HEK293 (cell line): ENCODE results near the gene MAGI2.

Experiments used
- CTCF ChIA-PET: fragments of 350-600 bp; formaldehyde crosslinking; extraction: SDS; loops from one replicate; lab custom pipeline; 2021; ENCODE audit warnings: antibody characterized with exemption; lab: Yijun Ruan, JAX
- POLR2A ChIA-PET: fragments of 300-600 bp; formaldehyde crosslinking; extraction: SDS; loops from one replicate; lab custom pipeline; 2020; ENCODE audit warnings: antibody characterized with exemption, inconsistent platforms; lab: Yijun Ruan, JAX
- H3K27ac ChIP-seq: fragments of 200-500 bp; sonication (Bioruptor generic); 2 replicates; pipeline ENCODE4 v1.5.1; 2014; ENCODE audit warnings: low read depth, low read length, control low read depth, inconsistent platforms; ENCODE audit errors: extremely low read depth
- H3K36me3 ChIP-seq, 2 experiments: fragments of 200-500 bp in 1 of 2; sonication (Bioruptor generic) in 1 of 2; 1 replicate in 1 of 2; 2 replicates in 1 of 2; pipeline ENCODE4 v1.5.1; 2014 to 2017; ENCODE audit warnings: inconsistent platforms in 2 of 2, low read length in 2 of 2; ENCODE audit not compliant: control insufficient read depth in 2 of 2, insufficient read depth in 1 of 2
- H3K4me1 ChIP-seq: fragments of 200-500 bp; sonication (Bioruptor generic); 2 replicates; pipeline ENCODE4 v1.5.1; 2014; ENCODE audit warnings: mild to moderate bottlenecking, low read length, inconsistent platforms; ENCODE audit not compliant: control insufficient read depth, insufficient read depth
- H3K4me3 ChIP-seq: 2 replicates; pipeline ENCODE4 v1.5.1; 2011; ENCODE audit warnings: low read depth, mild to moderate bottlenecking, control low read depth, low read length, moderate library complexity
- H3K9me3 ChIP-seq: fragments of 200-500 bp; sonication (Bioruptor generic); 2 replicates; pipeline ENCODE4 v1.5.1; 2014; ENCODE audit warnings: low read depth, low read length, inconsistent platforms; ENCODE audit not compliant: control insufficient read depth, insufficient read depth
- IKZF3 ChIP-seq: fragments of 450-650 bp; IDR thresholded peaks from 2 replicates; pipeline ENCODE4 v1.5.0; 2018; ENCODE audit warnings: missing biosample characterization, mild to moderate bottlenecking, missing genetic modification characterization, moderate library complexity
- OSR2 ChIP-seq: fragments of 450-650 bp; formaldehyde crosslinking; IDR thresholded peaks from 2 replicates; pipeline ENCODE4 v1.5.1; 2016; ENCODE audit warnings: missing biosample characterization, missing genetic modification characterization
- PRDM1 ChIP-seq: fragments of 450-650 bp; formaldehyde crosslinking; IDR thresholded peaks from 2 replicates; pipeline ENCODE4; 2016; ENCODE audit warnings: missing biosample characterization, missing genetic modification characterization
- REST ChIP-seq: fragments of 450-650 bp; formaldehyde crosslinking; IDR thresholded peaks from 2 replicates; pipeline ENCODE4 v1.5.1; 2016; ENCODE audit warnings: missing biosample characterization, missing genetic modification characterization
- SP7 ChIP-seq: fragments of 450-650 bp; formaldehyde crosslinking; IDR thresholded peaks from 2 replicates; pipeline ENCODE4 v1.5.1; 2016; ENCODE audit warnings: missing biosample characterization, missing genetic modification characterization
- TRIM28 ChIP-seq: IDR thresholded peaks from 2 replicates; pipeline ENCODE4 v1.6.1; 2011; ENCODE audit warnings: low read length, control low read depth, borderline replicate concordance
- TSHZ1 ChIP-seq: fragments of 450-650 bp; formaldehyde crosslinking; IDR thresholded peaks from 2 replicates; pipeline ENCODE4 v1.5.1; 2016; ENCODE audit warnings: missing biosample characterization, missing genetic modification characterization, borderline replicate concordance
- WT1 ChIP-seq: fragments of 450-650 bp; formaldehyde crosslinking; IDR thresholded peaks from 2 replicates; pipeline ENCODE4 v1.5.1; 2016; ENCODE audit warnings: missing biosample characterization, missing genetic modification characterization
- ZBTB7A ChIP-seq: fragments of 450-650 bp; formaldehyde crosslinking; IDR thresholded peaks from 2 replicates; pipeline ENCODE4 v1.5.1; 2016; ENCODE audit warnings: low read depth, missing biosample characterization, missing genetic modification characterization
- ZEB2 ChIP-seq: fragments of 450-650 bp; formaldehyde crosslinking; IDR thresholded peaks from 2 replicates; pipeline ENCODE4 v1.5.1; 2016; ENCODE audit warnings: missing biosample characterization, missing genetic modification characterization
- ZNF133 ChIP-seq: fragments of 450-650 bp; formaldehyde crosslinking; IDR thresholded peaks from 2 replicates; pipeline ENCODE4 v1.5.1; 2016; ENCODE audit warnings: missing biosample characterization, missing genetic modification characterization
- ZNF18 ChIP-seq: fragments of 450-650 bp; formaldehyde crosslinking; IDR thresholded peaks from 2 replicates; pipeline ENCODE4 v1.5.1; 2016; ENCODE audit warnings: missing biosample characterization, missing genetic modification characterization
- ZNF184 ChIP-seq: fragments of 450-650 bp; IDR thresholded peaks from 2 replicates; pipeline ENCODE4 v1.5.1; 2018; ENCODE audit warnings: missing biosample characterization, mild to moderate bottlenecking, missing genetic modification characterization
- ZNF366 ChIP-seq: fragments of 450-650 bp; formaldehyde crosslinking; conservative IDR thresholded peaks from 2 replicates; pipeline ENCODE4 v1.5.1; 2016; ENCODE audit warnings: missing biosample characterization, missing genetic modification characterization
- ZNF426 ChIP-seq: fragments of 450-650 bp; formaldehyde crosslinking; IDR thresholded peaks from 2 replicates; pipeline ENCODE4 v1.5.1; 2017; ENCODE audit warnings: missing biosample characterization, missing genetic modification characterization, mild to moderate bottlenecking, inconsistent platforms, moderate library complexity
- ZNF514 ChIP-seq: fragments of 450-650 bp; formaldehyde crosslinking; IDR thresholded peaks from 2 replicates; pipeline ENCODE4 v1.5.1; 2016; ENCODE audit warnings: missing biosample characterization, missing genetic modification characterization
- ZNF623 ChIP-seq: fragments of 450-650 bp; formaldehyde crosslinking; IDR thresholded peaks from 2 replicates; pipeline ENCODE4 v1.5.1; 2016; ENCODE audit warnings: missing biosample characterization, missing genetic modification characterization
- ZNF629 ChIP-seq: fragments of 450-650 bp; formaldehyde crosslinking; IDR thresholded peaks from 2 replicates; pipeline ENCODE4 v1.5.1; 2017; ENCODE audit warnings: missing biosample characterization, missing genetic modification characterization
- ZNF639 ChIP-seq: fragments of 450-650 bp; formaldehyde crosslinking; IDR thresholded peaks from 2 replicates; pipeline ENCODE4 v1.5.1; 2016; ENCODE audit warnings: missing biosample characterization, missing genetic modification characterization
- ZNF660 ChIP-seq: fragments of 450-650 bp; IDR thresholded peaks from 2 replicates; pipeline ENCODE4 v1.5.1; 2018; ENCODE audit warnings: missing biosample characterization, mild to moderate bottlenecking, missing genetic modification characterization
- ZNF701 ChIP-seq: fragments of 450-650 bp; formaldehyde crosslinking; IDR thresholded peaks from 2 replicates; pipeline ENCODE4 v1.5.1; 2016; ENCODE audit warnings: missing biosample characterization, missing genetic modification characterization
- ZSCAN30 ChIP-seq: fragments of 450-650 bp; IDR thresholded peaks from 2 replicates; pipeline ENCODE4 v1.5.1; 2018; ENCODE audit warnings: missing biosample characterization, mild to moderate bottlenecking, missing genetic modification characterization, moderate library complexity

MAGI2 gene

GRCh38 chr7:79320741-79321473, 132.6 kb downstream of the MAGI2 start (continued):
- TF ChIP-seq REST (tag by site-specific recombination) (no peak), TRIM28 (no peak), ZNF426 (tag by site-specific recombination) (no peak)
- TF ChIP-seq, all 188 proteins: peak for 0

- CTCF ChIA-PET: interaction anchor here (0.6 to 0.7 kb wide), 2 partner anchors 81 to 170 kb away, joined by 3 read pairs; no protein-coding TSS in a partner anchor
- Histone ChIP-seq H3K9me3 (no peaks in the 10 kb centered on the region), H3K4me1 (no peaks in the 10 kb centered on the region; the same call in 1 of the 2 replicates), H3K4me3 (no peak overlapping the region), H3K36me3 (no peaks in the 10 kb centered on the region), H3K27ac (no peak overlapping the region)
- no peak for TF ChIP-seq IKZF3
- no peak for TF ChIP-seq ZNF133 (tag by site-specific recombination)
- POLR2A ChIA-PET: no interaction called here
These were observed 134.1 kb downstream of the MAGI2 start for GRCh38 chr7:79319369-79319768.

- 0 out of 2 replicates have a peak, but pooled peaks have one; percentile 31 for TF ChIP-seq IKZF3
- TF ChIP-seq ZBTB7A (tag by site-specific recombination): no peak
- TF ChIP-seq PRDM1: peak; percentile 84
- no peak for TF ChIP-seq ZNF639
- peak; percentile 49; the same call in 1 of the 2 replicates for TF ChIP-seq ZNF366 (tag by site-specific recombination)
- 0 out of 2 replicates have a peak, but pooled peaks have one; percentile 15 for TF ChIP-seq ZNF184 (tag by site-specific recombination)
- TF ChIP-seq WT1 (tag by site-specific recombination): peak; percentile 81
- TF ChIP-seq ZEB2: peak; percentile 59; the same call in 1 of the 2 replicates
- TF ChIP-seq ZNF514 (tag by site-specific recombination): no peak
- TF ChIP-seq ZNF629 (tag by site-specific recombination): 0 out of 2 replicates have a peak, but pooled peaks have one; percentile 32
- 0 out of 2 replicates have a peak, but pooled peaks have one; percentile 18 for TF ChIP-seq SP7 (tag by site-specific recombination)
- no peak for TF ChIP-seq ZNF701
- no peak for TF ChIP-seq ZNF18 (tag by site-specific recombination)
- 0 out of 2 replicates have a peak, but pooled peaks have one; percentile 24 for TF ChIP-seq TSHZ1 (tag by site-specific recombination)
- peak; percentile 75; the same call in 1 of the 2 replicates for TF ChIP-seq ZSCAN30
- TF ChIP-seq ZNF623 (tag by site-specific recombination): no peak
- peak; percentile 44; the same call in 1 of the 2 replicates for TF ChIP-seq OSR2 (tag by site-specific recombination)
- TF ChIP-seq ZNF660 (tag by site-specific recombination): peak; percentile 57; the same call in 1 of the 2 replicates
- no peak overlapping the region for H3K4me3 ChIP-seq
- no peaks in the 10 kb centered on the region for H3K9me3 ChIP-seq
- H3K4me1 ChIP-seq: no peaks in the 10 kb centered on the region; the same call in 1 of the 2 replicates
- H3K27ac ChIP-seq: no peak overlapping the region
- no peaks in the 10 kb centered on the region for H3K36me3 ChIP-seq
- POLR2A ChIA-PET: no interaction called here
- CTCF ChIA-PET: interaction anchor here (0.9 kb wide), 2 partner anchors 11 to 15 kb away, joined by 4 to 5 read pairs; no protein-coding TSS in a partner anchor
These were observed 135.7 kb downstream of the MAGI2 start for GRCh38 chr7:79317728-79318127.
